CD4-positive, CD25-positive, alpha-beta regulatory T cell (primary cell): ENCODE results near the gene KRT33A. TPM values are rescaled to one million over a fixed set of nuclear protein-coding genes. Genes with fewer than 3 reads are reported as not detected.
"Not testable (repeated sequence)": the region's sequence is repeated elsewhere in the genome, so short reads cannot be mapped to it uniquely, and the experiment has no call there.

Source experiments
- ATAC-seq, 2 donors: fragments of 150-1000 bp; cut with Tn5 transposase; one replicate each; pipeline ENCODE4 v1.10.0; 2021; ENCODE audit warnings: low read depth in 2 of 2, moderate number of reproducible peaks in 2 of 2, moderate library complexity in 1 of 2
- DNase-seq, 3 donors: peaks; one replicate each; pipeline versions ENCODE4 v3.0.0 to v3.0.0-alpha.2; 2012 to 2022; ENCODE audit warnings: mixed read lengths in 1 of 3
- H3K27ac ChIP-seq: one replicate; pipeline ENCODE4 v1.7.0; 2013; ENCODE audit warnings: mild to moderate bottlenecking, low read length; ENCODE audit not compliant: insufficient read depth, poor library complexity, severe bottlenecking
- H3K27me3 ChIP-seq: one replicate; pipeline ENCODE4 v1.7.0; 2013; ENCODE audit warnings: low read length; ENCODE audit not compliant: control insufficient read depth, insufficient read depth
- H3K36me3 ChIP-seq: one replicate; pipeline ENCODE4 v1.7.0; 2013; ENCODE audit warnings: mild to moderate bottlenecking, low read length, moderate library complexity; ENCODE audit not compliant: control insufficient read depth, insufficient read depth
- H3K4me1 ChIP-seq: 2 replicates; pipeline ENCODE4 v1.7.0; 2013; ENCODE audit warnings: mild to moderate bottlenecking, low read length; ENCODE audit not compliant: insufficient read depth, control insufficient read depth, poor library complexity, severe bottlenecking
- H3K4me3 ChIP-seq: one replicate; pipeline ENCODE4 v1.7.0; 2013; ENCODE audit warnings: low read depth, mild to moderate bottlenecking, low read length, moderate library complexity
- H3K9me3 ChIP-seq, 2 experiments: 1 replicate in 1 of 2; 2 replicates in 1 of 2; pipeline ENCODE4 v1.7.0; 2013; ENCODE audit warnings: low read length in 2 of 2, mild to moderate bottlenecking in 1 of 2, moderate library complexity in 1 of 2; ENCODE audit not compliant: control insufficient read depth in 2 of 2
- H3K27ac Mint-ChIP-seq, 3 donors: one replicate each; pipeline ENCODE4 v1.8.0; 2020 to 2022; ENCODE audit warnings: mild to moderate bottlenecking in 3 of 3, mixed read lengths in 3 of 3, moderate library complexity in 2 of 3
- H3K27me3 Mint-ChIP-seq: one replicate; pipeline ENCODE4 v1.8.0; 2022; ENCODE audit warnings: mild to moderate bottlenecking, mixed read lengths
- H3K36me3 Mint-ChIP-seq: one replicate; pipeline ENCODE4 v1.8.0; 2020; ENCODE audit warnings: mixed read lengths
- H3K4me1 Mint-ChIP-seq, 4 donors: one replicate each; pipeline ENCODE4 v1.8.0; 2020 to 2022; ENCODE audit warnings: mixed read lengths in 4 of 4, mild to moderate bottlenecking in 1 of 4
- H3K4me3 Mint-ChIP-seq, 4 donors: one replicate each; pipeline ENCODE4 v1.8.0; 2020 to 2022; ENCODE audit warnings: mild to moderate bottlenecking in 4 of 4, mixed read lengths in 4 of 4, moderate library complexity in 3 of 4
- H3K9me3 Mint-ChIP-seq, 7 donors: one replicate each; pipeline ENCODE4 v1.8.0; 2020 to 2022; ENCODE audit warnings: mixed read lengths in 7 of 7, mild to moderate bottlenecking in 3 of 7, moderate library complexity in 2 of 7
- polyA plus RNA-seq, 4 donors: library from polyadenylated mRNA; unstranded; fragments of 300-500 nt; fragmentation: Illumina TruSeq; gene quantifications; one replicate each; pipeline ENCODE4 v1.2.3, GENCODE V29; 2021
- total RNA-seq: library from RNA; stranded (reverse); gene quantifications from one replicate; pipeline ENCODE4 v1.2.3, GENCODE V29; 2022

The KRT33A gene
- total RNA-seq, result not detected
- polyA plus RNA-seq, result not detected

- H3K4me1 ChIP-seq, H3K4me1 Mint-ChIP-seq, H3K36me3 Mint-ChIP-seq, H3K27ac ChIP-seq, H3K9me3 Mint-ChIP-seq, H3K27ac Mint-ChIP-seq, H3K27me3 ChIP-seq, H3K36me3 ChIP-seq, H3K4me3 ChIP-seq, ATAC-seq, DNase-seq, H3K9me3 ChIP-seq: not testable (repeated sequence)
- H3K4me3 Mint-ChIP-seq, result peak within 1 kb of the TSS in 1 of 4 donors; percentile 51
- H3K27me3 Mint-ChIP-seq, result peaks cover 17% of the 10 kb centered on the region
Measured at GRCh38 chr17:41350381-41350878, at the start of gene KRT33A. Gene KRT33A (minus strand): TSS chr17:41350828. CDS start chr17:41350767, 61 bp downstream.

DNA sequence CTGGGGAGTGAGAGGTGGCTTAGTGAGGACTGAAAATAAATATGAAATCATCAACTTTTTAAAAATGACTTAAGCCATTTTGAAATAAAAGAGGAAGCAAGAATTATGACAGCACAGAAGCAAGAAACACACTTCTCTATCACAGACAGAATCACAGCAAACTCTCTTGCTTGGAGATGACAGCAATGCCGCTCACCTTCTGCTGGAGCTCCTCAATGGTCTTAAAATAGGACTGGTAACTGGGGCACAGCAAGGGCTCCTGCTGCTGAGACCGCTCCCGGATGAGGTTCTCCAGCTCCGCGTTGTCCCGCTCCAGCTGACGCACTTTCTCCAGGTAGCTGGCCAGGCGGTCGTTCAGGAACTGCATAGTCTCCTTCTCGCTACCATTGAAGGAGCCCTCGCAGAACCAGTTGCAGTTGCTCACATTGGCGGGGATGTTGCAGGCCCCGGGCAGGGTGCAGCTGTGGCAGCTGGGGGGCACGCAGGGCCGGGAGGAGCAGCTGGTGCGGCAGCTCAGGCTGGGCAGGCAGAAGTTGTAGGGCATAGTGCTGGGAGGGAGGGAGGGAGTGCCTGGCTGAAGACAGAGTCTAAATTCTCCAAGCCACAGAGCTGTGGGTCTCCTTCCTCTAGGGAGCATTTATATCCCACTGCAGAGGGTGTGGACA lies 46.5 kb upstream of the KRT33A start, which contains the start of gene KRT31:
Gene KRT31 (minus strand): TSS at position 613 of the 665 bp plus-strand sequence. CDS start 69 bp downstream, at position 544.
- no peaks in the 10 kb centered on the region for H3K36me3 ChIP-seq
- ATAC-seq (no peak), DNase-seq (no peak)
- Mint-ChIP-seq H3K9me3 (peaks cover 0 to under 1% (median 0%) of the 10 kb centered on the region in 7 donors), H3K4me3 (no peak within 1 kb of the TSS), H3K27ac (no peak within 1 kb of the TSS), H3K36me3 (no peaks in the 10 kb centered on the region), H3K27me3 (peaks cover 13% of the 10 kb centered on the region), H3K4me1 (peaks cover 0 to 4% (median 0%) of the 10 kb centered on the region in 4 donors)
- H3K27me3 ChIP-seq, result no peaks in the 10 kb centered on the region
- no peaks in the 10 kb centered on the region for H3K9me3 ChIP-seq
- no peak within 1 kb of the TSS for H3K27ac ChIP-seq
- H3K4me1 ChIP-seq, result no peaks in the 10 kb centered on the region
- no peak within 1 kb of the TSS for H3K4me3 ChIP-seq

DNA sequence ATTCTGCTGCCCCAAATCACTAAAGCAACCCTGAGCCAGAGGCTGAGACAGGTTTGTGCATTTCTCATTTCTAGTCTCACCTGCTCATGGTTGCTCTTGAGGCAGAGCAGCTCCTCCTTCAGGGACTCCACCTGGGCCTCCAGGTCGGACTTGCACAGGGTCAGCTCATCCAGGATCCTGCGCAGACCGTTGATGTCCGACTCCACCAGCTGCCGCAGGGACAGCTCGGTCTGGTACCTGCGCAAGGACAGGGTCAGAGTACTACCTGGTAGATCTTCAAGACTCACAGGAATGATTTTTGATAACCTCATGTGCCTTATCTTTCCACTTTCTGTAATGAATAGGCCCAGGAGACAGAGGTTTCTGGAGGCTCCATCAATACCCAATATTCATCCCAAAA lies 45.7 kb upstream of the KRT33A start:
- Histone ChIP-seq H3K4me1 (no peaks in the 10 kb centered on the region), H3K9me3 (no peaks in the 10 kb centered on the region), H3K27ac (no peak overlapping the region), H3K36me3 (no peaks in the 10 kb centered on the region), H3K4me3 (no peak overlapping the region), H3K27me3 (peaks cover 2% of the 10 kb centered on the region)
- Mint-ChIP-seq H3K9me3 (peaks cover 0 to 2% (median 0%) of the 10 kb centered on the region in 7 donors), H3K4me1 (peaks cover 0 to 4% (median 0%) of the 10 kb centered on the region in 4 donors), H3K36me3 (no peaks in the 10 kb centered on the region), H3K27ac (peak overlapping the region in 1 of 3 donors; percentile 70), H3K27me3 (peaks cover 20% of the 10 kb centered on the region), H3K4me3 (no peak overlapping the region)
- ATAC-seq, result no peak
- DNase-seq, result no peak

- H3K4me1 ChIP-seq, result no peaks in the 10 kb centered on the region
- ATAC-seq (no peak), DNase-seq (no peak)
- Mint-ChIP-seq H3K27ac (no peak overlapping the region), H3K4me3 (no peak overlapping the region), H3K9me3 (peaks cover 0 to 2% (median 0%) of the 10 kb centered on the region in 7 donors), H3K27me3 (peaks cover 21% of the 10 kb centered on the region), H3K36me3 (no peaks in the 10 kb centered on the region), H3K4me1 (peaks cover 0 to 4% (median 0%) of the 10 kb centered on the region in 4 donors)
- no peaks in the 10 kb centered on the region for H3K36me3 ChIP-seq
- no peak overlapping the region for H3K4me3 ChIP-seq
- no peaks in the 10 kb centered on the region for H3K9me3 ChIP-seq
- H3K27ac ChIP-seq, result no peak overlapping the region
- peaks cover 5% of the 10 kb centered on the region for H3K27me3 ChIP-seq
Measured at GRCh38 chr17:41395611-41396010, 45.0 kb upstream of the KRT33A start.

GRCh38 chr17:41395044-41395443 lies 44.4 kb upstream of the KRT33A start:
- not testable (repeated sequence) for H3K4me1 Mint-ChIP-seq, H3K27ac Mint-ChIP-seq, H3K4me3 ChIP-seq, H3K9me3 Mint-ChIP-seq, H3K4me1 ChIP-seq, H3K27me3 ChIP-seq, H3K27ac ChIP-seq, H3K36me3 ChIP-seq, DNase-seq, ATAC-seq, H3K9me3 ChIP-seq, H3K36me3 Mint-ChIP-seq, H3K4me3 Mint-ChIP-seq
- peaks cover 21% of the 10 kb centered on the region for H3K27me3 Mint-ChIP-seq

DNA sequence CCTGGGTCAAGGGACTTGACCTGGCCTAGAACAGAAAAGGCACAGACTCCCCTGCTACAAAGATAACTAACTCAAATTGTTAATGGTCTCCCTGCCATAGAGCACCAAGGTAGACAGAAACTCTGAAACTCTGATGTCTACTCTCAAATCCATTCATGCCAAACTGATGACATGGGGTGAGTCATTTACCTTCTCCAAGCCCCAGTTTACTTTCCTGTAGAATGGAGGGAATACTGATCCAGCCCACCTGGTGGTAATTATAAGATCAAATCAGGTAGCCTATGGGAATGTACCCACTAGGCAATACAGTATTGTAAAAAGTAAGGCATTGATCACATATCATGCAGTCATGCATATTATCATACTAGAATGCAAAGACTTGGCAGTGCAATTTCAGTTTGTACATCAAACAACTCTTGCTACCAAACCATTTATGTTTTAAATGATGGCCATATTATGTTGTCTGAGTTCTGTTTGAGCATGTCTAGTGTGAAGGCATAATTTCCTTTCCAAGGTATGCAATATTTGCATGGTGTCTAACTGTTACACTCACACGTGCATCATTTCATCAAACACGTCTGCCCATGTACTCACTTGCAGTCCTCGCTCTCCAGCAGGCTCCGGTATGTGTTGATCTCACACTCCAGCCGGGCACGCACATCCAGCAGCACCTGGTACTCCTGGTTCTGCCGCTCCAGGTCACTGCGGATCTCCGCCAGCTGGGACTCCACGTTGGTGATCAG lies 43.8 kb upstream of the KRT33A start:
- Histone ChIP-seq H3K36me3 (no peaks in the 10 kb centered on the region), H3K4me1 (no peaks in the 10 kb centered on the region), H3K4me3 (no peak overlapping the region), H3K27ac (no peak overlapping the region), H3K27me3 (peaks cover 5% of the 10 kb centered on the region), H3K9me3 (no peaks in the 10 kb centered on the region)
- H3K36me3 Mint-ChIP-seq, result no peaks in the 10 kb centered on the region
- ATAC-seq, result no peak
- H3K4me3 Mint-ChIP-seq, result no peak overlapping the region
- peaks cover 0 to 2% (median 0%) of the 10 kb centered on the region in 7 donors for H3K9me3 Mint-ChIP-seq
- H3K27ac Mint-ChIP-seq, result no peak overlapping the region
- H3K4me1 Mint-ChIP-seq, result peaks cover 0 to 2% (median 0%) of the 10 kb centered on the region in 4 donors
- H3K27me3 Mint-ChIP-seq, result peaks cover 21% of the 10 kb centered on the region
- no peak for DNase-seq

DNA sequence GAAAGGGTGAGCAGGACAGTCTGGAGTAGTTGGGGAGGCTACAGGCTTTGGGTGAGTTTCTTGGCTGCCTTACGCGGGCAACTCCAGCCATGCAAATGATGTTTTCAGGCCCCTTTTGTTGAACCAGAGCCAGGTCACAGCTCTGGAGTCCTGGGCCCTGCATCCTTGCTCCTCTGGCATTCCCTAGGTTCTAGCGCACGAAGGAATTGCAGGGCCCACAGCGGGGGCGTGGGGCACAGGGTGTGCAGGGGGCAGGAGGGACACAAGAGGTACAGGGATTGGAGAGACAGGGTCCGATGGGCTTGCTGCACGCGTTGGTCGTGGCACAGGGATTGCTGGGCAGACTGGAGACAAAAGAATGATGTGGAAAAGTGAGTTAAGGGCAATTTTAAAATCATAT lies 43.2 kb upstream of the KRT33A start:
- no peaks in the 10 kb centered on the region for H3K9me3 ChIP-seq
- Mint-ChIP-seq H3K27me3 (peaks cover 21% of the 10 kb centered on the region), H3K27ac (peak overlapping the region in 1 of 3 donors; percentile 88), H3K4me1 (no peaks in the 10 kb centered on the region), H3K4me3 (no peak overlapping the region), H3K9me3 (peaks cover 0 to 4% (median 0%) of the 10 kb centered on the region in 7 donors), H3K36me3 (no peaks in the 10 kb centered on the region)
- peaks cover 5% of the 10 kb centered on the region for H3K27me3 ChIP-seq
- no peak for DNase-seq
- H3K4me1 ChIP-seq, result no peaks in the 10 kb centered on the region
- no peaks in the 10 kb centered on the region for H3K36me3 ChIP-seq
- no peak overlapping the region for H3K4me3 ChIP-seq
- ATAC-seq, result no peak
- H3K27ac ChIP-seq, result no peak overlapping the region
